ENCODE measurements around the gene GNG7. TPM values are rescaled to one million over a fixed set of nuclear protein-coding genes. Genes with fewer than 3 reads are reported as not detected.
A peak's percentile ranks its signal among the peaks of the same experiment; 100 is the strongest.

GNG7 gene
- total RNA-seq, 1 donor from 2014 or later = 1.8 TPM

DNA sequence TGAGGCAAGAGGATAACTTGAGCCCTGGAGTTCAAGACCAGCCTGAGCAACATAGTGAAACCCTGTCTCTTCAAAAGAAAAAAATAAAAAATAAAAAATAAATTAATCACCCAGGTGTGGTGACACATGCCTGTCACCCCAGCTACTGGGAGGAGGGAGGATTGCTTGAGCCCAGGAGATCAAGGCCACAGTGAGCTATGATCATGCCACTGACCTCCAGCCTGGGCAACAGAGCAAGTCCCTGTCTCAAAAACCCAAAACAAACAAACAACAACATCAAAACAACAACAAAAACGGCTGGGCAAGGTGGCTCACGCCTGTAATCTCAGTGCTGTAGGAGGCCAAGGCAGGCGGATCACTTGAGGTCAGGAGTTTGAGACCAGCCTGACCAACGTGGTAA lies 41.6 kb upstream of the GNG7 start:
- Histone ChIP-seq H3K4me2 (ENCODE audit: low read length) (no peak overlapping the region), H3K4me1 (ENCODE audit: insufficient read depth, low read length) (peaks cover 3% of the 10 kb centered on the region), H2AFZ (ENCODE audit: low read depth, low read length) (no peak overlapping the region), H3K79me2 (ENCODE audit: insufficient read depth, low read length) (peaks cover 5% of the 10 kb centered on the region), H4K20me1 (ENCODE audit: insufficient read depth, low read length) (no peaks in the 10 kb centered on the region), H3K27me3 (ENCODE audit: insufficient read depth, low read length) (no peaks in the 10 kb centered on the region), H3K9me3 (ENCODE audit: insufficient read depth, low read depth, low read length) (no peaks in the 10 kb centered on the region), H3K9ac (ENCODE audit: low read length) (no peak overlapping the region), H3K4me3 (ENCODE audit: insufficient read depth, low read depth, low read length) (no peak overlapping the region), H3K27ac (ENCODE audit: low read depth, low read length) (no peak overlapping the region), H3K36me3 (ENCODE audit: insufficient read depth, low read length) (no peaks in the 10 kb centered on the region)
- Mint-ChIP-seq H3K27me3 (ENCODE audit: low read depth, unreplicated experiment) (peaks cover 45% of the 10 kb centered on the region), H3K27ac (ENCODE audit: unreplicated experiment) (no peak overlapping the region), H3K4me1 (ENCODE audit: low read depth, unreplicated experiment) (no peaks in the 10 kb centered on the region), H3K36me3 (ENCODE audit: low read depth, unreplicated experiment) (no peaks in the 10 kb centered on the region), H3K9me3 (ENCODE audit: unreplicated experiment) (no peaks in the 10 kb centered on the region), H3K4me3 (ENCODE audit: unreplicated experiment) (no peak overlapping the region)
- DNase-seq (ENCODE audit: low read depth) (no peak), FAIRE-seq (no peak)
- TF ChIP-seq, protein P1, sequence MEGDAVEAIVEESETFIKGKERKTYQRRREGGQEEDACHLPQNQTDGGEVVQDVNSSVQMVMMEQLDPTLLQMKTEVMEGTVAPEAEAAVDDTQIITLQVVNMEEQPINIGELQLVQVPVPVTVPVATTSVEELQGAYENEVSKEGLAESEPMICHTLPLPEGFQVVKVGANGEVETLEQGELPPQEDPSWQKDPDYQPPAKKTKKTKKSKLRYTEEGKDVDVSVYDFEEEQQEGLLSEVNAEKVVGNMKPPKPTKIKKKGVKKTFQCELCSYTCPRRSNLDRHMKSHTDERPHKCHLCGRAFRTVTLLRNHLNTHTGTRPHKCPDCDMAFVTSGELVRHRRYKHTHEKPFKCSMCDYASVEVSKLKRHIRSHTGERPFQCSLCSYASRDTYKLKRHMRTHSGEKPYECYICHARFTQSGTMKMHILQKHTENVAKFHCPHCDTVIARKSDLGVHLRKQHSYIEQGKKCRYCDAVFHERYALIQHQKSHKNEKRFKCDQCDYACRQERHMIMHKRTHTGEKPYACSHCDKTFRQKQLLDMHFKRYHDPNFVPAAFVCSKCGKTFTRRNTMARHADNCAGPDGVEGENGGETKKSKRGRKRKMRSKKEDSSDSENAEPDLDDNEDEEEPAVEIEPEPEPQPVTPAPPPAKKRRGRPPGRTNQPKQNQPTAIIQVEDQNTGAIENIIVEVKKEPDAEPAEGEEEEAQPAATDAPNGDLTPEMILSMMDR (IDR thresholded peaks at IDR 0.05; ENCODE audit: insufficient read depth, low read depth, low read length) = no peak
- no peak for TF ChIP-seq EZH2 (IDR thresholded peaks at IDR 0.05; ENCODE audit: insufficient read depth, low read length)

DNA sequence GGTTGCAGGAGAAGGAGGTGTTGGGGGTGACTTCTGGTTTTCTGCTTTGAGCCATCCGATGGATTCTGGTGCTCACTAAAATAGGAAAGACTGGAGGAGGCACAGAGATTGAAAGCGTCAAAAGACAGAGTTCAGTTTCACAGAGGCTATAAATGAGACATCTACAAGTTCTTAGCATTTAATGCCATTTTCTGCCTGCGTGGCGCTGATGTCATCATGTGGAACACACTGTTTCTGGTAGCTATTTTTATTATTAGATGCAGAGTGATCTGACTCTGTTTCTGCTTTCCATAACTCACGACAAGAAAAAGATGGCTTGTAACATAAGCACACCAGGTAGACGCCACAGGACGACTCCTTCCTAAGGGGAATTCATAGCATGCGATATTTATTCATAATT lies 40.6 kb upstream of the GNG7 start:
- Histone ChIP-seq H3K4me1 (ENCODE audit: insufficient read depth, low read length) (peaks cover 5% of the 10 kb centered on the region), H3K36me3 (ENCODE audit: insufficient read depth, low read length) (no peaks in the 10 kb centered on the region), H3K9ac (ENCODE audit: low read length) (no peak overlapping the region), H2AFZ (ENCODE audit: low read depth, low read length) (no peak overlapping the region), H3K79me2 (ENCODE audit: insufficient read depth, low read length) (peaks cover 7% of the 10 kb centered on the region), H3K4me3 (ENCODE audit: insufficient read depth, low read depth, low read length) (no peak overlapping the region), H3K27ac (ENCODE audit: low read depth, low read length) (no peak overlapping the region), H3K4me2 (ENCODE audit: low read length) (no peak overlapping the region), H4K20me1 (ENCODE audit: insufficient read depth, low read length) (no peaks in the 10 kb centered on the region), H3K9me3 (ENCODE audit: insufficient read depth, low read depth, low read length) (no peaks in the 10 kb centered on the region), H3K27me3 (ENCODE audit: insufficient read depth, low read length) (no peaks in the 10 kb centered on the region)
- Mint-ChIP-seq H3K4me3 (ENCODE audit: unreplicated experiment) (peak overlapping the region; percentile 3), H3K27ac (ENCODE audit: unreplicated experiment) (no peak overlapping the region), H3K36me3 (ENCODE audit: low read depth, unreplicated experiment) (peaks cover 3% of the 10 kb centered on the region), H3K9me3 (ENCODE audit: unreplicated experiment) (no peaks in the 10 kb centered on the region), H3K4me1 (ENCODE audit: low read depth, unreplicated experiment) (no peaks in the 10 kb centered on the region), H3K27me3 (ENCODE audit: low read depth, unreplicated experiment) (peaks cover 45% of the 10 kb centered on the region)
- FAIRE-seq = no peak
- no peak for TF ChIP-seq EZH2 (IDR thresholded peaks at IDR 0.05; ENCODE audit: insufficient read depth, low read length)
- TF ChIP-seq, protein P1 (IDR thresholded peaks at IDR 0.05; ENCODE audit: insufficient read depth, low read depth, low read length) = no peak
- DNase-seq (ENCODE audit: low read depth) = no peak

DNA sequence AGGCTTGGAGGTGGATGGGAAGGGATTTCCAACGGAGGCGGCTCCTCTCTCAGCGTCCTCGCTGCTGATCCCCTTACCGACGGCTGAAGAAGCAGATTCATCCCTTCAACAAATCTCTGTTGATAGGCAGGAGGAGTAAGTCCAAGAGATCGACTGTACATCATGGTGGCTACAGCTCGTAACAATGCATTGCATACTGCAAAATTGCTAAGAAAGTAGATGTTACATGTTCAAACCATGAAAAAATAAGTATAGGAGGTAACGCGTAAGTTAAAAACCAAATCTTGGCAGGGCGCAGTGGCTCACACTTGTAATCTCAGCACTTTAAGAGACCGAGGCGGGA lies 37.8 kb upstream of the GNG7 start:
- Histone ChIP-seq H3K4me3 (ENCODE audit: insufficient read depth, low read depth, low read length) (no peak overlapping the region), H3K79me2 (ENCODE audit: insufficient read depth, low read length) (peaks cover 7% of the 10 kb centered on the region), H4K20me1 (ENCODE audit: insufficient read depth, low read length) (peaks cover 12% of the 10 kb centered on the region), H3K27me3 (ENCODE audit: insufficient read depth, low read length) (no peaks in the 10 kb centered on the region), H3K9me3 (ENCODE audit: insufficient read depth, low read depth, low read length) (peaks cover 3% of the 10 kb centered on the region), H3K36me3 (ENCODE audit: insufficient read depth, low read length) (peaks cover 5% of the 10 kb centered on the region), H3K27ac (ENCODE audit: low read depth, low read length) (no peak overlapping the region), H3K4me2 (ENCODE audit: low read length) (no peak overlapping the region), H2AFZ (ENCODE audit: low read depth, low read length) (no peak overlapping the region), H3K9ac (ENCODE audit: low read length) (no peak overlapping the region), H3K4me1 (ENCODE audit: insufficient read depth, low read length) (peaks cover 5% of the 10 kb centered on the region)
- H3K27me3 Mint-ChIP-seq (ENCODE audit: low read depth, unreplicated experiment) = peaks cover 31% of the 10 kb centered on the region
- FAIRE-seq (peak; percentile 13), DNase-seq (ENCODE audit: low read depth) (no peak)
- H3K4me1 Mint-ChIP-seq (ENCODE audit: low read depth, unreplicated experiment) = no peaks in the 10 kb centered on the region
- H3K9me3 Mint-ChIP-seq (ENCODE audit: unreplicated experiment) = no peaks in the 10 kb centered on the region
- H3K36me3 Mint-ChIP-seq (ENCODE audit: low read depth, unreplicated experiment) = peaks cover 15% of the 10 kb centered on the region
- H3K27ac Mint-ChIP-seq (ENCODE audit: unreplicated experiment) = no peak overlapping the region
- H3K4me3 Mint-ChIP-seq (ENCODE audit: unreplicated experiment) = peak overlapping the region; percentile 68
- TF ChIP-seq, protein P1 (IDR thresholded peaks at IDR 0.05; ENCODE audit: insufficient read depth, low read depth, low read length) = no peak
- TF ChIP-seq EZH2 (IDR thresholded peaks at IDR 0.05; ENCODE audit: insufficient read depth, low read length) = no peak

All from astrocyte (in vitro differentiated cells and primary cell).